ENCODE measurements around the gene ZNF883. TPM values are rescaled to one million over a fixed set of nuclear protein-coding genes. Genes with fewer than 3 reads are reported as not detected.

The ZNF883 gene
- total and polyA plus RNA-seq, 2 of the 4 experiments (the other 2 are of a cell fraction), result 0.51 to 0.54 TPM

DNA sequence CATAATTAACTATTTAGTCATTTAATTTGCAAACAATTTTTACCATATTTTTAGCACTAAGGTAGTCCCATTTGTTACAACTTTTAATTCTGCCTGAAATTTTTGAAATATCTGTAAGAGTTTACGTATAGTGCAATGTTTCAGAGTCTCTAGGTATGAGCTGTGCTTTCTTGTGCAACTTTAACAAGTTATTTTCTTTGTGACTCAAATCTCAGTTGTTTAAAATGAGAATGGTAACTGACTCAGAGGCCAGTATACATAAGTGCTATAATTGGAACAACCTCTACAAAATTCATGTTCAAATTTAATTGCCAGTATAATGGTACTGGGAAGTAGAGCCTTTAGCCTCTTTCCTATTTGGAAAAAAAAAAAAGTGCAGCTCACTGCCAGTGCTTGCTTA is 14.2 kb upstream of the ZNF883 start:
- ChIA-PET POLR2A (ENCODE audit: unreplicated experiment) (no interaction called here), CTCF (no interaction called here)
- dilution Hi-C loops (cut with HindIII; ENCODE audit: low sequenced_read_pairs, unreplicated experiment) (no loop called here), in situ Hi-C loops (cut with MboI; ENCODE audit: low sequenced_read_pairs) (no loop called here), intact Hi-C loops (cut with micrococcal nuclease) (no loop called here)
- Histone ChIP-seq H3K36me3 (ENCODE audit: control insufficient read depth, insufficient read depth, low read length) (no peaks in the 10 kb centered on the region), H3K56ac (ENCODE audit: extremely low read depth, insufficient read depth, low read length) (no peak overlapping the region), H3K18ac (ENCODE audit: low read depth, low read length) (no peak overlapping the region), H4K8ac (ENCODE audit: low read depth in 2 of 2, low read length in 2 of 2) (no peak overlapping the region), H3K27ac (ENCODE audit: insufficient read depth, low read length) (no peak overlapping the region), H2AK9ac (replicated peaks; ENCODE audit: low read depth, low read length, poor library complexity) (no peak overlapping the region), H3K4me3 (ENCODE audit: insufficient read depth, low read depth, low read length) (no peak overlapping the region), H3K9me1 (ENCODE audit: insufficient read depth, low read length) (no peaks in the 10 kb centered on the region), H2BK5ac (ENCODE audit: low read depth, low read length, poor library complexity, severe bottlenecking) (peak overlapping the region; percentile 19), H4K5ac (ENCODE audit: low read depth, low read length) (no peak overlapping the region), H2BK20ac (ENCODE audit: low read depth, low read length) (no peak overlapping the region), H2BK120ac (ENCODE audit: low read depth, low read length) (no peak overlapping the region), H3K14ac (replicated peaks; ENCODE audit: low read depth, low read length) (no peak overlapping the region), H2AFZ (replicated peaks; ENCODE audit: low read length, poor library complexity) (no peak overlapping the region), H2BK15ac (ENCODE audit: low read depth, low read length) (no peak overlapping the region), H2AK5ac (ENCODE audit: low read depth, low read length) (no peak overlapping the region), H3K9me3 (ENCODE audit: control insufficient read depth, insufficient read depth, low read length) (peaks cover 22% of the 10 kb centered on the region), H3K4me1 (ENCODE audit: control insufficient read depth, insufficient read depth, low read length) (no peaks in the 10 kb centered on the region), H3K79me1 (ENCODE audit: low read depth in 1 of 2, low read length in 2 of 2) (no peaks in the 10 kb centered on the region), H3K27me3 (ENCODE audit: control insufficient read depth, insufficient read depth, low read length) (no peaks in the 10 kb centered on the region), H4K20me1 (ENCODE audit: insufficient read depth, low read length) (no peaks in the 10 kb centered on the region), H3K9ac (ENCODE audit: low read depth, low read length) (no peak overlapping the region), H4K91ac (ENCODE audit: insufficient read depth, low read depth, low read length) (no peak overlapping the region), H3K4me2 (ENCODE audit: low read depth, low read length) (no peak overlapping the region), H3K23ac (ENCODE audit: low read depth, low read length) (no peak overlapping the region), H3K4ac (ENCODE audit: low read depth, low read length) (no peak overlapping the region)
- peak; percentile 52 for DNase-seq
- no TSS peak for BruUV-seq (replicated peaks)
- peak; percentile 67 for ATAC-seq (ENCODE audit: low read depth)
- no peak for TF ChIP-seq NFE2L2 (IDR thresholded peaks at IDR 0.05; ENCODE audit: low read depth, low read length)
- TF ChIP-seq RFX5 (IDR thresholded peaks at IDR 0.05; ENCODE audit: low read depth, low read length), result no peak
- TF ChIP-seq FOS (IDR thresholded peaks at IDR 0.05; ENCODE audit: low read depth, low read length), result no peak
- TF ChIP-seq CEBPB (IDR thresholded peaks at IDR 0.05; ENCODE audit: low read depth, low read length), result peak; percentile 81
- no peak for TF ChIP-seq POLR2A (IDR thresholded peaks at IDR 0.05; ENCODE audit: low read depth, low read length)
- no peak for TF ChIP-seq BHLHE40 (IDR thresholded peaks at IDR 0.05; ENCODE audit: low read depth, low read length)
- no peak for TF ChIP-seq SMC3 (IDR thresholded peaks at IDR 0.05; ENCODE audit: low read depth, low read length)
- no peak for TF ChIP-seq MXI1 (IDR thresholded peaks at IDR 0.05; ENCODE audit: borderline replicate concordance, low read depth, low read length)
- no CpG with 5 or more reads among the region's 1 CpG for WGBS, 2 experiments (ENCODE audit: extremely low coverage in 2 of 2, insufficient read length in 1 of 2)

Data from IMR-90 (cell line).